K562 (cell line): ENCODE data around the gene ZNF362. TPM values are rescaled to one million over a fixed set of nuclear protein-coding genes. Genes with fewer than 3 reads are reported as not detected.

Source experiments
- BMI1 ChIP-seq: fragments of 150-350 bp; IDR thresholded peaks from 2 replicates; pipeline ENCODE4 v1.6.1; 2014; ENCODE audit warnings: low read length
- ELF4 ChIP-seq: fragments of 450-650 bp; formaldehyde crosslinking; IDR thresholded peaks from 2 replicates; pipeline ENCODE4 v1.4.0; 2022; ENCODE audit warnings: missing genetic modification characterization
- HMGXB4 ChIP-seq: sonication (generic); formaldehyde crosslinking; IDR thresholded peaks from 2 replicates; pipeline ENCODE4 v1.8.1; 2023; ENCODE audit warnings: mild to moderate bottlenecking, missing genetic modification reagents
- IRF2 ChIP-seq: sonication (generic); formaldehyde crosslinking; IDR thresholded peaks from 2 replicates; pipeline ENCODE4 v1.8.1; 2022; ENCODE audit warnings: mild to moderate bottlenecking, missing genetic modification reagents
- MYNN ChIP-seq, 2 experiments: sonication (generic); formaldehyde crosslinking in 1 of 2; IDR thresholded peaks; 2 replicates each; pipeline versions ENCODE4 v1.5.0 to v1.6.1; 2016 to 2020; ENCODE audit warnings: antibody characterized with exemption in 1 of 2, missing genetic modification reagents in 1 of 2
- USF1 ChIP-seq: sonication (generic); formaldehyde crosslinking; IDR thresholded peaks from 2 replicates; pipeline ENCODE4 v1.9.0; 2022; ENCODE audit warnings: mild to moderate bottlenecking, missing genetic modification reagents
- ZNF583 ChIP-seq: fragments of 250-450 bp; sonication (Bioruptor Pico); IDR thresholded peaks from 2 replicates; pipeline ENCODE4 v1.4.0; 2020
- polyA plus RNA-seq, 8 experiments: library from polyadenylated mRNA; depleted of rRNA in 4 of 8; stranded (reverse) in 5 of 8; unstranded in 3 of 8; fragments of >200 nt; fragmentation: Nextera tagmentation in 2 of 8; fragmentation: Illumina TruSeq in 1 of 8; extraction: Ambion mirVana in 2 of 8; extraction: Trizol in 1 of 8; gene quantifications; 2 replicates each; pipeline versions ENCODE4 v1.2.1 to v1.2.3, GENCODE V29; 2011 to 2014; ENCODE audit warnings: inconsistent platforms in 1 of 8, missing spikeins in 1 of 8
- total RNA-seq, 7 experiments: library from RNA; depleted of rRNA in 6 of 7; stranded (reverse); fragments of >200 nt in 6 of 7; fragmentation: Illumina TruSeq in 2 of 7; extraction: Trizol in 2 of 7; gene quantifications; 2 replicates each; pipeline versions ENCODE4 v1.2.1 to v1.2.3, GENCODE V29; 2011 to 2021; ENCODE audit warnings: low replicate concordance in 1 of 7
- TF ChIP-seq, protein P1 (sequence below): IDR thresholded peaks from 2 replicates; pipeline ENCODE4 v1.6.1; 2012; ENCODE audit warnings: low read depth, low read length, improper control_type of control experiment, borderline replicate concordance
- TF ChIP-seq, protein P2 (sequence below): sonication (generic); formaldehyde crosslinking; IDR thresholded peaks from 2 replicates; pipeline ENCODE4 v1.8.0; 2022; ENCODE audit warnings: mild to moderate bottlenecking, missing genetic modification reagents

Gene ZNF362
- total and polyA plus RNA-seq, 9 of the 15 experiments (the other 6 are each of a cell fraction or from before 2014, with no cell fraction given) = 0.01 to 1.1 (median 0.35) TPM; not detected in 1

- no peak; the same call in 1 of the 2 replicates for TF ChIP-seq USF1 (CRISPR knock-in tag)
- TF ChIP-seq ZNF583 (CRISPR knock-in tag) = 0 out of 2 replicates have a peak, but pooled peaks have one; percentile 54
- TF ChIP-seq HMGXB4 = no peak
- TF ChIP-seq MYNN (IDR thresholded peaks at IDR 0.05) = no peak
- TF ChIP-seq MYNN (CRISPR knock-in tag; IDR thresholded peaks at IDR 0.05) = no peak
- TF ChIP-seq, protein P1, sequence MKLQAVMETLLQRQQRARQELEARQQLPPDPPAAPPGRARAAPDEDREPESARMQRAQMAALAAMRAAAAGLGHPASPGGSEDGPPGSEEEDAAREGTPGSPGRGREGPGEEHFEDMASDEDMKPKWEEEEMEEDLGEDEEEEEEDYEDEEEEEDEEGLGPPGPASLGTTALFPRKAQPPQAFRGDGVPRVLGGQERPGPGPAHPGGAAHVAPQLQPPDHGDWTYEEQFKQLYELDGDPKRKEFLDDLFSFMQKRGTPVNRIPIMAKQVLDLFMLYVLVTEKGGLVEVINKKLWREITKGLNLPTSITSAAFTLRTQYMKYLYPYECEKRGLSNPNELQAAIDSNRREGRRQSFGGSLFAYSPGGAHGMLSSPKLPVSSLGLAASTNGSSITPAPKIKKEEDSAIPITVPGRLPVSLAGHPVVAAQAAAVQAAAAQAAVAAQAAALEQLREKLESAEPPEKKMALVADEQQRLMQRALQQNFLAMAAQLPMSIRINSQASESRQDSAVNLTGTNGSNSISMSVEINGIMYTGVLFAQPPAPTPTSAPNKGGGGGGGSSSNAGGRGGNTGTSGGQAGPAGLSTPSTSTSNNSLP = no peak
- TF ChIP-seq IRF2 (CRISPR knock-in tag) = no peak
- TF ChIP-seq BMI1 = no peak
- TF ChIP-seq, protein P2, sequence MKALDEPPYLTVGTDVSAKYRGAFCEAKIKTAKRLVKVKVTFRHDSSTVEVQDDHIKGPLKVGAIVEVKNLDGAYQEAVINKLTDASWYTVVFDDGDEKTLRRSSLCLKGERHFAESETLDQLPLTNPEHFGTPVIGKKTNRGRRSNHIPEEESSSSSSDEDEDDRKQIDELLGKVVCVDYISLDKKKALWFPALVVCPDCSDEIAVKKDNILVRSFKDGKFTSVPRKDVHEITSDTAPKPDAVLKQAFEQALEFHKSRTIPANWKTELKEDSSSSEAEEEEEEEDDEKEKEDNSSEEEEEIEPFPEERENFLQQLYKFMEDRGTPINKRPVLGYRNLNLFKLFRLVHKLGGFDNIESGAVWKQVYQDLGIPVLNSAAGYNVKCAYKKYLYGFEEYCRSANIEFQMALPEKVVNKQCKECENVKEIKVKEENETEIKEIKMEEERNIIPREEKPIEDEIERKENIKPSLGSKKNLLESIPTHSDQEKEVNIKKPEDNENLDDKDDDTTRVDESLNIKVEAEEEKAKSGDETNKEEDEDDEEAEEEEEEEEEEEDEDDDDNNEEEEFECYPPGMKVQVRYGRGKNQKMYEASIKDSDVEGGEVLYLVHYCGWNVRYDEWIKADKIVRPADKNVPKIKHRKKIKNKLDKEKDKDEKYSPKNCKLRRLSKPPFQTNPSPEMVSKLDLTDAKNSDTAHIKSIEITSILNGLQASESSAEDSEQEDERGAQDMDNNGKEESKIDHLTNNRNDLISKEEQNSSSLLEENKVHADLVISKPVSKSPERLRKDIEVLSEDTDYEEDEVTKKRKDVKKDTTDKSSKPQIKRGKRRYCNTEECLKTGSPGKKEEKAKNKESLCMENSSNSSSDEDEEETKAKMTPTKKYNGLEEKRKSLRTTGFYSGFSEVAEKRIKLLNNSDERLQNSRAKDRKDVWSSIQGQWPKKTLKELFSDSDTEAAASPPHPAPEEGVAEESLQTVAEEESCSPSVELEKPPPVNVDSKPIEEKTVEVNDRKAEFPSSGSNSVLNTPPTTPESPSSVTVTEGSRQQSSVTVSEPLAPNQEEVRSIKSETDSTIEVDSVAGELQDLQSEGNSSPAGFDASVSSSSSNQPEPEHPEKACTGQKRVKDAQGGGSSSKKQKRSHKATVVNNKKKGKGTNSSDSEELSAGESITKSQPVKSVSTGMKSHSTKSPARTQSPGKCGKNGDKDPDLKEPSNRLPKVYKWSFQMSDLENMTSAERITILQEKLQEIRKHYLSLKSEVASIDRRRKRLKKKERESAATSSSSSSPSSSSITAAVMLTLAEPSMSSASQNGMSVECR = peak; percentile 83
- no peak for TF ChIP-seq ELF4 (CRISPR knock-in tag)
These were observed 93.7 kb downstream of the ZNF362 start (continued) for GRCh38 chr1:33349778-33350610.
